HG02763 (cell line): ENCODE data around the gene TBX4.

Experiments
- ATAC-seq: cut with Tn5 transposase; IDR thresholded peaks from one replicate; pipeline ENCODE4 v1.9.1; 2021; ENCODE audit warnings: mild to moderate bottlenecking, moderate library complexity; ENCODE audit not compliant: unreplicated experiment

TBX4 gene

DNA sequence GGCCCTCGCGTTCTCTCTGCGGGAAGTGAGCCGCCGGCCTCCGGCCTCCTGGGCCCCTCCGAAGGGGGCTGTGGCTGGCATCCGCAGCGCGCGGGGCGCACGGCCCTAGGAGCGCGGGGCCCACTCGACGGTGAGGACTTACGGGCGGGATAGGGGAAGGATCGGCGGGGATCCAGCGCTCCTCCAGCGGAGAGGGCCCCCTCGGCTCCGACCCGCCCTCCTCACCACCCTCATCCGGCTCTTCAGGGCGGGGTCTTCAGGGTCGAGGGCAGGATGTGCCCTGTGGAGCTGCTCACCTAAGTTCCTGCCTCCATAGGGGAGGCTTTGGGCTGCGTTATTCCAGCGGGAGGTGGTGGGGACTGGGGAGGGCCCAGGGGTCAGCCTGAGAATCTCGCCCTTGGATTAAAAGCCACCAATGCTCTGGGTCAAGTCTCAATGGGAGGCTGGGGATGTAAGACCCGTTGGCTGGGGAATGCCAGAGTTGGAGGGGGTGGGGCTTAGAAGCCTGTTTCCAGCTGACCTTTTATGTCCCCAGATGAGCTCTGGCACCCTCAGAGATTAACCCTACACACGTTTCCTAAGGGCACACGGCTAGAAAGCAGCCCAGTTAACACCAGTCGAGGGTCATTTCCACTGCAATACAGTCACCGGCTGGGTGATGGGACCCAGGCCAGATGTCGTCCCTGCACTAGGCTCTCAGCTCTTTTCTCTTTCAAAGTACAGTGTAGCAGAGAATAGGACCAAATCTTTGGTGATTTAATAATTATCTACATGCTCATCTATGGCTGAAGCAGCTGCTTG is 39.2 kb upstream of the TBX4 start:
- no peak for ATAC-seq

DNA sequence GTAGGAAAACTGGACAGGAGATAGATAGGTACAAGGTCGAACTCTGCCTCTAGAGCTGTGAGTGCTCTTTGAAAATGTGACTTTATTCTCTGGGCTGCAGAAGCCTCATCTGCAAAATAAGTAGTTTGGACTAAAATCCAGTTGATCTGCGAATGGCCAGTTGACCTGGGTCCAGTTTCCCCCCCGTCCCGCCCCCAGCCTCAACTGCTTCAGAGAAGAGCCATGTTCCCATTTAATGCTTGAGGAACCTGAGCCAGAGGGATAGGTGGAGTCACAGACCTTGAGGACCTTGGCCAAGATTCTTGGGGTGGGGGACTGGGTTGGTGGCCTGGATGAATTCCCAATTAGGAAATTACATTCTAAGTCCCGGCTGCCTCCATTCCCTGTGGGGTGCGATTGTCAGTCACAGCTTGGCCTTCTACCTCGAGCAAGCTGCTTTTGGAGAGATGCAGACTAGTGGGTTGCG is 38.5 kb upstream of the TBX4 start:
- ATAC-seq, result no peak

DNA sequence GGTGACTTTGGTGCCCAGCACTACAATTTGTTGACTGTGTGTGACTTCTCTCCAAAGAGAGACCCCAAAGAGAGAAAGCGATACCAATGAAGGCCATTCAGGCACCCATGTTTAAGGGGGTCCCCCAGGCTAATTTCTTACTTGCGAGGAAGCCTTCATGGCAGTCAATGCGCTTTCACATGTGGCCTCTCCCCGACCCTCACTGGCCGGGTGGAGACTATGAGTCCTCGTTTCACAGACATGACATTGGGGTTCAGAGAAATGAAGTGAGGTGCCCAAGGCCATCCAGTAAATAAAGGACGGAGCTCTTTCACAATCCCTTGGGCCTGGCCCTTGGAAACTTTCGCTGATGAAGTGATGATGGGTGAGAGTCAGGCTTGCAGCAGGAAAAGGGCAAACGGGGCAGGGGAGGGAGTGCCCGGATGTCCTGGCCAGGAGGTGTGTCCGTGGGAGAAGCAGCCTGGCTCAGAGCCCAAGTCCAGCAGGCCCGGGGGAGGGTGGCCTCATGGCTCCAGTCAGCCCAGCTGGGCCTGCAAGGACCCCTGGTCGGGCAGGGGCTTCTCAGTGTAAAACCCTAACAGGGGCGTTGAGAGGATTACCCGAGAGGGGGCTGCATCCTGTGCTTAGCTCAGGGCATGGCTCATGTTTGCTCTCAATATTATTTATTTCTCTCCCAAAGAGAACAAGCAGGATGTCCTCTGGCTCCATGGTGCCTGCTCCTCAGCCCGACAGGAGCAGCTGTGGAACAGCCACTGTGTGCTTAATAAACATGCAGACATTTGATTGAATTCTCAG is 37.9 kb upstream of the TBX4 start:
- no peak for ATAC-seq

DNA sequence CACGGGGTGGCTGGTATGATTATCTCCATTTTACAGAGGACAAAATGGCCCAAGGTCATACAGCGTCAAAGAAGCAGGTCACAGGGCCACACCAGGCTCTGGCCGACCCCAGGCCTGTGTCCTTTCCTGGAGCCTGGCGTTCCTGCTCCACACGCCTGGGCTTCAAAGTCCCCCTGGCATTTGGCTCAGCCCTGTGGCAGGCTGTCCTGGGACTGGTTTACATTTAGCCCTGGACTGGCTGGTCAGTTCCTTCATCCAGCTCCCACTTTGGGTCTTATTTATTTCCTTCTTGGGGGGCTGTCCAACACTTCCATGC is 37.3 kb upstream of the TBX4 start:
- ATAC-seq, result no peak

DNA sequence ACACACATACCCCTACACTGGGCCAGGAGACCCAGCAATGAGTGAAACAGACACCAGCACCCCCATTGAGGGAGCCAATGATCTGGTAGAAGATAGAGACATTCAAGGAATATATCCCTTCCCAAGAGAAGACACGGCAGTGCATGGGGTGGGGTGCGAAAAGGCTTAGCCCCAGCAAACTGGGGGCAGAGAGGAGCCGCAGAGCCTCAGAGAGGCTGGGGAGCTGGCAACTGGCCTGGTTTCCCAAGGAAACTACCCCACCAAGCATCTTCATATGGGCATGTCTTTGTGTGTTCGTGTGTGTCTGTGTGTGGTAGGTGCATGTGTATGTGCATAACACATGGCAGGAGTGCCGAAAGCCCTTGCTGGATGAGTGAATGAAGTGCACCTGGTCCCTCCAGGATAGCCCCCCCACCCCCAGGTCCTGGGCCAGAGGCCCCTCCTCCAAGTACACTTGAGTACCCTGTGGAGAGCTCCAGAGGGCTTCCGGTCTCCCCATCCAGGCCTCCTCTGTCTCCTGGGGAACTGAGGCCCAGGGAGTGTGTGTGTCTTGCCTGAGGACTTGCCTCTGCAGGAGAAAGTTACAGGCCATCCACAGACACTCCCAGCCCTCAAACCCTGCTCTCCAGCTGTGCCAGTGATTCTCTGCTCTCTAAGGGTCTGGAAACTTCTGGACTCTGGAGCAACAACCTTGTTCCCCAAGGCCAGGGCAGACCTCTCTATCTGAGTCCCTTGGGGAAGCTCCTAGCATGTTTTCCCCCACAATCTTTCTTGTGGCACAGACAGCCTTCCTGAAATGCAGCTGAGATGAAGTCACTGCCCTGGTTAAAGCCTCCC is 36.6 kb upstream of the TBX4 start:
- no peak for ATAC-seq

DNA sequence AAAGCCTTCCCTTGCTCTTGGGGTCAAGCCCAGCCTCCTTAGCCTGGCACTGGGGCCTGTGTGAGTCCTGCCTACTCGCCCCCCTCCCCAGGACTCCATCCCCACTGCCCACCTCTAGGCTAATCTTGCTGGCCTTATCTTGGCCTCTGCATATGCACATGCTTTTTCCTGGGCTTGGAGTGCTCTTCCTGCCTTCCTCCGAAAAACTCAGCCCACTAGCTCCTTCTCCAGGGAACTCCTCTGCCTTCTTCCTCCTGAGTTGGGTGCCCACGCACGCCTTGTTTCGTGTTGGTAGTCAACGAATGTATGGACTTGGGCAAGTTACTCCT is 36.0 kb upstream of the TBX4 start:
- no peak for ATAC-seq

DNA sequence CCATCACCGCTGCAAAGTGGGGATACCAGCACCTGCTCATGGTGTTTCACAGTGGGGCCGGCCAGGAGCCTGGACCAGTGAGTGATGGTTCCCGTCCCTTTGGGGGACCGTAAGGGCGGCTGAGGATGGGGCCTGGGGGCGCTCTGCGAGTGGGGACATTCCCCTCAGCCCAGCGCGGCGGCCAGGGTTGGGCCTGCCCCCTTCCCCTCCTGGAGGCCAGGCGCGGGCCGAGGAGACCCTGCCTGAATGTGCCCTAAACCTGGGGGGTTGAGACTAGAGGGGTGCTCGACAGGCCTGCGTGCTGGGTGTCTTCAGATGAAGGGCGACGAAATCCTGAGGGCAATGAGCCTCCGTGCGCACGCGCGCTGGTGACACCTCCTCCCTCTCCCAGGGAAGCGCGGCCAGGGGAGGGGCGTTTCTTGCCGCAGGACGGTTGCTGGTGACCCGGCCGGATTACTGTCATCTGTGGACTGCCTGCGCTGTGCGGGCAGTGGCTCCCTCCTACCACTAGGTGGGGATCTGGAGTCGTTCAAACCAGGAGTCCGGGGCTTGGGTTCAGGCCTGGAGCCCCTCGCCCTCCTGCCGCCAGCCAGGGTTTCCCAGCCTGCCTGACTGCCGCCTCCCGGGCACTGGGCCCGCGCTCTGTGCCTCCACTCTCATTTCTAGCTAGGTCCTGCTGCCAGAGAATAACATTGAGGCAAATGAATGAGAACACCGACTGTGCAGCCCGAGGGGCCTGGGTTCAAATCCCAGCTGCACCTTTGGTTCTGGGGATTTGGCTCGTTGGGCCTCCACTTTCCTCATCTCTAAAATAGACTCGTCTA is 35.5 kb upstream of the TBX4 start:
- ATAC-seq, result no peak

DNA sequence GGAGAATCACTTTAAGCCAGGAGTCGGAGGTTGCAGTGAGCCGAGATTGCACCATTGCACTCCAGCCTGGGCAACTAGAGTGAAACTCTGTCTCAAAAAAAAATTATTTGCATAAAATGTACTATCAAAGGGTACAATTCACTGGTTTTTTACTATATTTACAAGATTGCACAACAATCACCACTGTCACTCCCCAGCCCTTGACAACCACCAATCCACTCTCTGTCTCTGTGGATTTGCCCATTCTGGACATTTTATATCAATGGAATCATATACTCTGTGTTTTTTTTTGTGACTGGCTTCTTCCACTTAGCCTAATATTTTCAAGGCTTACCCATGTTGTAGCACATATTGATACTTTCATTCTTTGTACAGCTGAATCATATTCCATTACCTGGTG is 33.8 kb upstream of the TBX4 start:
- no peak for ATAC-seq

DNA sequence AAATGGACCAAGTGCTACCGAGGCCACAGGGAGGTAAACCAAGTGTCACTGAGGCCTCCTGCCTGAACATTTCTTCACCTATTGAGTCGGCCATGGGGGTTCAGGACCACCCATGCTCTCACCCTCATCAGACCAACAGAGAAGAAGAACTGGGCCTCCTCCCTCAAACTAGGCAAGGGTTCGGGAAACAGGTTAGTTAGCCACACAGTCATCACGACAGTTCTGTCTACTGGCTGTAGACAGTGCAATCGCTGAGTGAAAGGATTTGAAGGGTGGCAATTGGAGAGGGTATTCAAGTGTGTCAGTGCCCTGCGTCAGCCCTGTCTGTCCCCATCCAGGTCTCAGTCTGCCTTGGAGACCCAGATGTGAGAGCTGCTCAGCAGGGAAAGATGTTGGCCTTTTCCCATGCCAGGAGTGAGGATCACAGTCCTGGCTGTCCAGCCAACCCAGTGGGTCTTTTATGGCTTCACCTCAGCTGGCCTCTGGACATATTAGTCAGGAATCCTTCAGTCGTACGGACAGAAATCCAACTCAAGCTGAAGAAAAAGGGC is 32.7 kb upstream of the TBX4 start:
- no peak for ATAC-seq

DNA sequence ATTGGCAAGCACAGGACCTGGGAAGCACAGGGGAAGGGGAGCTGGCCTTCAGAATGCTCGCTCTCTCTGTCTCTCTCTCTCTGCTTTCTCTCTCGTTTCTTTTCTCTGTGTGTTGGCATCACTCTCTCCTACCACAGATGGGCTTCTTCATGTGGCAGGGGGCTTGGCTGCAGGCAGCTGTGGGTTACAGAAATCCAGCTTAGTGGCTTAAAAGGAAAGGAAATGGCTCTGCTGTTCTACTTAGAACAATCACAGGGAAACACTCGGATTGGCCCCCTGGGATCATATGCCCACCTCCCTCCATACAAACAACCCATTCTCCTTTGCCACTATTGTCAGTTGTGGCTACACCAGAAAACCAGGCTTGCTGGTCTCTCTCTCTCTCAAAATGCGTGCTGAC is 32.2 kb upstream of the TBX4 start:
- ATAC-seq, result no peak

DNA sequence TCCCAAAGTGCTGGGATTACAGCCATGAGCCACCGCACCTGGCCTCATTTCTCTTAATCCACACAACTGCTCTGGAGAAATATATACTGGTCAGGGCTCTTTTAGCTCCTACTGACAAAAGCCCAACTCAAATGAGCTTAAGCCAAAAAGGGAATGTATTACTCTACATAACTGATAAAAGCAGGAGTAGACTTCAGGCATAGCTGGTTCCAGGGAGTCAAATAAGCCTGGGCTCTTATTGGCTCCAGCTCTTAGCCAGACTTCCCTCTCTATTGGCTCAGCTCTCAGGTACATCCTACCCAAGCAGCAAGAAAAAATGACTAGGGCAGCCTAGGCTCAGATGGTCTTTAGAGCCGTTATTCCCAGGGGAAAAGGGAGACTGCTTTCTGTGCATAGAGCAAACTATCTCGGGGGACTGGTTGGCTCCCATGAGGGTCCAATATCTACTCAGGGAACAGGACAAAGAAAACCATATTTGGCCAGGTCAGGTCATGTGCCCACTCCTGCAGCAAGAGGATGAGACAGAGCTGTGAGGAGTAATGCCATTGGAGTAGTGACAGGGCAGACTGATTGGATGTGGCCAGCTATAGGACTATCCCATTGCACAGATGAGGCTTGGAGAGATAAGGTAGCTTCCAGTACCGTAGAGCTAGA is 31.4 kb upstream of the TBX4 start:
- ATAC-seq, result no peak

DNA sequence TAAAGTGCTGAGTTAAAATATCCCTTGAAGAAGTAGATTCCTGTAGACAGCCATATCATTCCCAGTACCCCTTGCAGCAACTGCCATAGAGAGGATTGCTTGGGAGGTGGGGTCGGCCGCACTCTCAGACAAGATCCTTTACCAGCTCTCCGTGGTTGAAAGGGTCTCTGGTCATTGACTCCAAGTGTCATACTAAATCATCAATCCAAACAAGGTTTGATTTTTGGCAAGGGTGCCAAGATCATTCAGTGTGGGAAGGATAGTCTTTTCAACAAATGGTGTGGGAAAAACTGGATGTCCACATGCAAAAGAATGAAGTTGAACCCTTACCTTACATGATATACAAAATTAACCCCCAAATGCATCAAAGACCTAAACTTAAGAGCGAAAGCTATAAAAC is 30.8 kb upstream of the TBX4 start:
- ATAC-seq, result no peak

DNA sequence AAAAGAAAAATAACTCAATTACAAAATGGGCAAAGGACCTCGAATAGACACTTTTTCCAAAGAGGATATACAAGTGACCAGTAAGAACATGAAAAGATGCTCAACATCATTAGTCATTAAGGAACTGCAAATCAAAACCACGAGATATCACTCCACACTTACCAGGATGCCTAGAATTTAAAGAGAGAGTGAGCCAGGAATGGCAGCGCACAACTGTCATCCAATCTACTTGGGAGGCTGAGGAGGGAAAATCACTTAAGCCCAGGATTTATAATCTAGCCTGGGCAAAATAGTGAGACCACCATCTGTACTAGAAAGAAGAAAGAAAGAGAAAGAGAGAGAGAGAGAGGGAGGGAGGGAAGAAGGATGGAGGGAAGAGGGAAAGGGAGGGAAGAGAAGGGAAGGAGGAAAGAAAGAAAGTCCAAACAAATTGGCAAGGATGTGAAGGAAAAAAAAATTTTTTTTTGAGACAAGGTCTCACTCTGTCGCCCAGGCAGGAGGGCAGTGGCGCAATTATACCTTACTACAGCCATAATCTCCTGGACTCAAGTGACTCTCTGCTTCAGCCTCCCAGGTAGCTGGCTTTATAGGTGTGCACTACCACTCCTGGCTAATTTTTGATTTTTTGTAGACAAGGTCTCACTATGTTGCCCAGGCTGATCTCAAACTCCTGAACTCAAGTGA is 30.0 kb upstream of the TBX4 start:
- ATAC-seq, result no peak

DNA sequence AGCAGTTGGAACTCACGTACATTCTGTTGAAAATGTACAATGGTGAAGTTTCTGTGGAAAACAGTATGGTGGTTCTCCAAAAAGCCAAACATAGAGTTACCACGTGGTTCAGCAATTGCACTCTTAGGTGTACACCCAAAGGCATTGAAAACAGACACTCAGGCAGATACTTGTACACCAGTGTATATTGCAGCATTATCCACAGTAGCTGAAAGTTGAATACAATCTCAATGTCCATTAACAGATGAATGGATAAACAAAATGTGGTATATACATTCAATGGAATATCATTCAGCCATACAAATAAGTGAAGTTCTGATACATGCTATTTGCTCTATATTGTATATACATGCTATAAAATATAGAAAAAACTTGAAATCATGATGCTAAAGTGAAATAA is 29.4 kb upstream of the TBX4 start:
- ATAC-seq, result no peak

DNA sequence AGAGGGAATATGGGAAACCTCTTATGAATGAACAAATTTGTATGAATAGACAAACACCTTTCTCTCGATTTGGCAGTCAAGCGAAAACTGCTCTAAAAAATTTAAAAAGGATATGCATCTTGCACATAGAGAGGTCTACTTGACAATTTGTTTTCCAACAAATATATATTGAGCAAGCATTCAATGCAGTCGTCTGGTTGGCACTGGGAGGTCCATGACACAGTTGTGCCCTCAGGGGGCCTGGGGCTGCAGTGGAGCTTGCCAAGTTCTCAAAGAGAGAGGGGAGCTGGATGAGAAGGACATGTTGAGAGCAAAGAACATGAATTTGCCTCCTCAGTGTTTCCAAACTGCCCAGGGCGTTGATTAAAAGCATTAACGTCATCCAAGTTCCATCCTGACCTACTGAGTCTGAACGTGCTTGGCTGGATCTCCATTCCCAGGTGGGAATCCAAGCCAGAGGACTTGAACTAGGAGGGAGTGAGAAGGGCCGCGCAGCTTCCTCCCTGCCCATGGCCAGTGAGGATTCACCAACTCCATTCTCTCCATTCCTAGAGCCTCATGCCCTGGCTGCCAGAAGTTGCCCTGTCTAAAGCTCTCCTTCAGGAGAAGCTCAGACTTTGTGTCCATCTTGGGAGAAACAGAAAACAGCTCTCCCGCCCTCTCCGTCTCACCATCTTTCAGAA is 28.1 kb upstream of the TBX4 start:
- ATAC-seq, result no peak

DNA sequence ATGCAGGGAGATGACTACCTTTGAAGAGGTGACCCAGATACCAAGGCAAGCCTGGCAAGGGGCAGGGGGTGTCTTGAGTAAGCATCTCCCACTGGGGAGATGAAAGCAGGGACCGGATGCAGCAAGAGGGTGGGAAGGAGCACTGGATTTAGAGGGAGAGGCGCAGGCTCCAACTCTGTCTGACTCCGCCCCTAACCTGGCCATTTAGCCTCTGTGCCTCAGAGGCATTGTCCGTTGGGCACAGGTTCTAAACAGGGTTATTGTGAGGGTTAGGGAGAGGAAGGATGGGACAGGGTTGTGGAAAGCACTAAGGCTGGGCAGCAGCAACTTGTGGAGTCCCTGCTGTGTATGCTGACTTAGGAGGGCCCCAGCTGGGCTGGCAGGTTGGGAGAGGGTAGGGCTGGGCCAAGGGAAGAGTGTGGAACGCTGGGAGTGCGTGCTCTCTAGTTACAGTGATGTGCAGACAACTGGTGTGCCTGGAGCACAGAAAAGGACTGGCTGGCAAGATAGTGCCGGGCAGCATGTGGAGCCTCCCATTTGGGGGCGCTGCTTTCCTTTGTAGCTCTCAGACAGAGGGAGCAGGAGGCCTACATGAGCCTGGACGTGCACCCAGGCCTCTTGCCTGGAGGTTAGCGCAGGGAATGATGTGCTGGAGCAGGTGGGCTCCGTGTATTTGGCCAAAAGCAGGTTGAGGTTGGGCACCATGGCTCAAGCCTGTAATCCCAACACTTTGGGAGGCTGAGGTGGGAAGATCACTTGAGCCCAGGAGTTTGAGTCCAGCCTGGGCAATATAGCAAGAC is 26.3 kb upstream of the TBX4 start:
- ATAC-seq, result no peak

DNA sequence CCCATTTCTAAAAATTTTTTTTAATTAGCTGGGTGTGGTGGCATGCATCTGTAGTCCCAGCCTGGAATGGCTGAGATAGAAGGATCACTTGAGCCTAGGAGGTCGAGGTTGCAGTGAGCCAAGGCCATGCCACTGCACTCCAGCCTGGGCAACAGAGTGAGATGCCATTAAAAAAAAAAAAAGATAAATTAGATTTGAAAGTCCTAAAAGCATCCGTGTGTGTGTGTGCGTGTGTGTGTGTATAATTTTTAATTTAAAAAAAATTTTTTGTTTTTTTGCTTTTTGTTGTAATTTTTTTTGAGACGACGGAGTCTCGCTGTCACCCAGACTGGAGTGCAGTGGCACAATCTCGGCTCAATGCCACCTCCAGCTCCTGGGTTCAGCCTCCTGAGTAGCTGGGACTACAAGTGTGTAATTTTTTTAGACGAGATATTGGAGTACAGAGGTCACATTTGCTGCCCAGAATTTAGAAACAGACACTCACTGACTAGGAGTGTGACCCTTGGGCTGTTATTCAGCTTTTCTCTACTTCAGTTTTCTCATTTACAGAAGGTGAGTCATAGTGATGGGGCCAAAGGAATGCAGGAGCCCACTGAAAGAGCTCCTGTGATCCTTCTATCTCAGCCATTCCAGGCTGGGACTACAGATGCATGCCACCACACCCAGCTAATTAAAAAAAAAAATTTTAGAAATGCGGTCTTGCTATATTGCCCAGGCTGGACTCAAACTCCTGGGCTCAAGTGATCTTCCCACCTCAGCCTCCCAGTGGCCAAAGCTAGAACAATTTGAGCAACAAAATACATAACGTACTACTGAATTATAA is 25.5 kb upstream of the TBX4 start:
- ATAC-seq, result no peak
